GM18870 (cell line): ENCODE data around the gene PI16.

Experiments
- ATAC-seq: cut with Tn5 transposase; IDR thresholded peaks from one replicate; pipeline ENCODE4 v1.9.1; 2021; ENCODE audit warnings: moderate library complexity; ENCODE audit not compliant: unreplicated experiment

Gene PI16

DNA sequence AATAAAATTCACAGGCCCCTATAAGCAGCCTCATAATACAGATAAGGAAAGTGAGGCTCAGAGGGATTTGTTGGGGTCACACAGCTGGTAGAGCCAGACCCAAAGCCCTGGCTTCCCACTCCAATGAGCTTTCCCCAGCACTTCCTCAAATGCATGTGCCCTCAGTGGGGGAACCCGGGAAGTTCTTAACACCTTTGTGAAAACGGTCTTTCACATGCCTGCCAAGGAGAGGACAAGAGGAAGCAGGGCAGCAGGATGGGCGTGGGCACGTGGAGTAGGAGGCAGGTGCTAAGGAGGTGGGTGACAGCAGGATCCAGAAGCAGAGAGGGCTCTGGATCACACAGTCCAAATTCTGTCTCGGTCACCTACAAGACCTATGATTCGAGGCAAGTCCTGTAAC, 598 bp downstream of the PI16 start:
- no peak for ATAC-seq

DNA sequence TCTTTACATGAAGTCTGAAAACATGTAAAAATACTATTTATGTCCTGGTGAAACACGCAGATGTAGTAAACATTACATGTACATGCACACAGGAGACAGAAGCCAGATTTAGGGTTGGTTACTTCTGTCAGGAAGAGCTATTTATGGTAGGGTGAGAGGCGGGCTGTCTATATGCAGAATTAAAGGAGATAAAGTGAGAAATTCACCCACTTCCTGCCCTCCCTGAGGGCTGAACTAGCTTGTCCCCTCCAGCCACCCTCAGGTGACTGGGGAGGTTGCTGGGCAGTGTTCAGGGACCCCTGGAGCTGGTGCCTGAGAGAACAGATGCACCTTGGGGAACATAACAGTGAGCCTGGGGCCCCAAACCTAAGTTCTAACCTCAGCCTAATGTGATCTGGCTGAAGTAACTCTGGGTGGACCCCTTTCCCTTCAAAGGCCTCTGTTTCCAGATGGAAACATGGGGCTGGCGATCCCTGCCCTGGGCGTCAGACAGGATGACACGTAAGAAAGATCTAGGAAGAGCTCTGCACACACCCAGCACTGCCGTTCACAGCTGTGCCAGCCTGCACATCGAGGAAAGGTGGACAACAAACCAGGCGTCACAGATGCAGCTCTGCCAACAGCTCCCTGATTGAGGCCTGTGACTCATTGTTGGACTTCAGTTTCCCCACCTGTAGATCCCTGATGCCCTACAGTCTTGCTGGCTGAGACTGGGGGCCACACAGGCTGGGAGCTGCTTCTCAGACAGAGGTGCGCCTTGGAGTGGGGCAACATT, 1.3 kb downstream of the PI16 start:
- no peak for ATAC-seq

DNA sequence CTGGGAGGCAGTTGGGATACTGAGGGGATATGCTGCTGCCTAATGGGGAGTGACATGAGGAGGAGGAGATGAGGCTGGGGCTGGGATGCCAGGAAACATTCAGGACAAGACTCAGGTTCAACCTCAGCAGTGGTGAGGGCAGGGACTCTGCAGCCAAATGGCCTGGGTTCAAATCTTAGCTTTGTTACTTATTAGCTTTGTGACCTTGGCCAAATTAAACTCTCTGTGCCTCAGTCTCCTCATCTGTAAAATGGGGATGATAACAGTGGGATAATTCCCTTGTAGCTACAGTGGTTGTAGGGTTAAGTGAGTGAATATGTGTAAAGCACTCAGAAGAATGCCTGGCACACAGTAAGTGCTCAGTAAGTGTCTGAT, 1.9 kb downstream of the PI16 start:
- ATAC-seq: no peak

DNA sequence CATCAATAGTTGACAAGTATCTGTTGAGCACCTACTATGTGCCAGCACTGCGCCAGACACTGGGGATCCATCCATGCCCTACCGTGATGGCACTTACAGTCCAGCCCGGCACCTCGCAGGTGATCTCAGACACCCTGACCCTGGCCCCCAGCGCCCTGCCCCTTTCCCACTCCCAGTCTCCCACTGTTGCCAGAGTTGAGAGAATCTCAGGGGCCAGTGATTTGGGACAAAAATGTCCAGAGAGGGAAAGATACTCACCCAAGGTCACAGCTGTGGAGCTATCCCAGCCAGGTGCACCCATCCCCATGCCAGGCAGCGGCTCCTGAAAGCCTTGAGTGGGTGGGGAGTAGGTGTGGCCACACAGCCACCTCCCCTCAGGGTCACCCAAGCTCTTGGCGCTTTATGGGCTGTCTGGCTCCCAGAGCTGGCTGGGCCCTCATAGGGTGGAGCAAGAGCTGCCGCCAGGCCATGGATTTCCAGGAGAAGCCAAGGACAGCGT, 3.3 kb downstream of the PI16 start:
- no peak for ATAC-seq

DNA sequence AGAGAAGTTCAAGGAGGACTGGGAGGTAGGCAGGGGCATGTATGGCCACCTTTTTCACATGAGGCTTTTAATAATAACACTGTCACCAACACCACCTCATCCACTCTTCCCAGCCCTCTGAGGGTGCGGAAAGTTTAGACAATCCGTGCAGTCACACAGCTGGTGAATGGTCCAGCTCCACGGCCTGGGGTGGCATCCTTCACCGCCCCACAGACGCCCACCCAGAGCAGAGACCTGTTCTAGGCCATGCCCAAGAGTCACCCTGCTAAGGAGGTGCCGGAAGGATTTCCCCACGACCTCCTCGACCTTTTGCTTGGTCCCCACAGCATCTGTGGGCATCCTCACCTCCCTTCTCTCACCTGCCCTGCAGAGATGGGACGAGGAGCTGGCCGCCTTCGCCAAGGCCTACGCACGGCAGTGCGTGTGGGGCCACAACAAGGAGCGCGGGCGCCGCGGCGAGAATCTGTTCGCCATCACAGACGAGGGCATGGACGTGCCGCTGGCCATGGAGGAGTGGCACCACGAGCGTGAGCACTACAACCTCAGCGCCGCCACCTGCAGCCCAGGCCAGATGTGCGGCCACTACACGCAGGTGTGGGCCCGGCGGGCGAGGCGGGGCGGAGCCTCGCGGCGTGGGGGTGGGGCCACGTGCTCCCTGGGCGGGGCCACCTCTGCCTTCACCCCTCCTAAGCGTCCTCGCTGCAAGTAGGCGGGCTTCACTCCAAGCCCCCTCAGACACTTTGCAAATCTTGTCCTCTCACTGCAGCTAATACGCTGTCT, 4.4 kb downstream of the PI16 start:
- ATAC-seq: no peak

DNA sequence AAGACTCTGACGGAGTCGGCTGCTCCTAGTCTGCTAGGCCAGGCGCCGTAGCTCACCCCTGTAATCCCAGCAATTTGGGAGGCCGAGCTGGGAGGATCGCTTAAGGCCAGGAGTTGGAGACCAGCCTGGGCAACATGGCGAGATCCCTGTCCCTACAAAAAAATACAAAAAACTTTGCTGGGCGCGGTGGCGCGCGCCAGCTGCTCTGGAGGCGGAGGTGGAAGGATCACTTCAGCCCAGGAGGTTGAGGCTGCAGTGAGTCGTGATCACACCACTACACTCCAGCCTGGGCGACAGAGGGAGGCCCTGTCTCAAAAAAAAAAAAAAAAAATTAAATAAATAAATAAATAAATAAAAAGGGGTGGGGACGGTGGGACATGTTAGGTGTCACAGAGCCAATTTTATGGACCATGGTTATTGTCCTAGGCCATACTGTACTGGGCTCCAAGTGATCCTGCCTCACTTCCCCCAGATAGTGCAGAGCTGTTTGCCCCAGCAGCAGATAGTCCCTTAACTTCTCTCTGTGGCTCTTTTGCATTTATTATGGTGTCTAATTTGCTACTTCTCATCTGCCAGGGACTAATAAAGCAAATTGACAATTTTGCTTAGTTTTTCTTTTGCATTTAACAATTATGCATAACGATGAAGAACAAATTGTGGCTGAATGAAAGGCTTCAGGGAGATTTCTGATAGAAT, 5.2 kb downstream of the PI16 start:
- ATAC-seq: no peak

DNA sequence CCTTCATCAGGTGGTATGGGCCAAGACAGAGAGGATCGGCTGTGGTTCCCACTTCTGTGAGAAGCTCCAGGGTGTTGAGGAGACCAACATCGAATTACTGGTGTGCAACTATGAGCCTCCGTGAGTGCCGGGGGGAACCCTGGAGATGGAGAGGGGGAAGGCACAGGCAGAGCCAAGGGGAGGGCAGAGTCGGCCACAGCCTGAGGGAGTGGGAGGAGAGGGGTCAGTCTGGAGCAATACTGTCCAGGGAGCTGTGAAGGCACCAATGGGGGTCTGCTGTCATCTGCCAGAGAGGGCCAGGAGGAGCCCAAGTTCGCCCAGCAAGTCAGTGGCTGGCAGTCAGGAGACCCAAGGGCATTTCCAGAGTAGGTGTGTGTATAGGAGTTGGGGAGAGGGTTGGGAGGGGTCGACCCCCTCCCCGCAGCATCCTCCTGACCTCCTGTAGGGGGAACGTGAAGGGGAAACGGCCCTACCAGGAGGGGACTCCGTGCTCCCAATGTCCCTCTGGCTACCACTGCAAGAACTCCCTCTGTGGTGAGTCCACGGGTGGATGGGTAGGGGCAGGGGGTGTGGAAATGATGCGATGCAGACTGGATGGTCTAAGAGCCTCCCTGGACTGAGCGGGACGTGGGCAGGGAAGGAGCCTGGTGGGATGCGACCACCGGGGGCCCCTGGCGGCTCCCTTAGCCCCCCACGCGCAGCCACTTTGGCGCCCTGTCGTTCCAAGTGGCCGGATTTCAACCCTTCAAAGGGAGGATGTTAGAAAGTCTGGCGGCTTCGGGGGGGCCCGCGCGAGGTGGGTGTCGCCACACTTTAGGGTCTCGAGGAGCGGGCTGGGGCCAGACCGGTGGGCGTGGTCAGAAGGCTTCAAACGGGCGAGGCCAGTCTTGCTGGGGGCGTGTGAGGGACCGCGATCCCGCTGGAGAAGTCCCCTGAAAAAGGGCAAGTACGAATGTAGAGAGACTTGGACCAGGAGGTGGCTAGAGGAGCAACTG, 7.2 kb downstream of the PI16 start:
- no peak for ATAC-seq

DNA sequence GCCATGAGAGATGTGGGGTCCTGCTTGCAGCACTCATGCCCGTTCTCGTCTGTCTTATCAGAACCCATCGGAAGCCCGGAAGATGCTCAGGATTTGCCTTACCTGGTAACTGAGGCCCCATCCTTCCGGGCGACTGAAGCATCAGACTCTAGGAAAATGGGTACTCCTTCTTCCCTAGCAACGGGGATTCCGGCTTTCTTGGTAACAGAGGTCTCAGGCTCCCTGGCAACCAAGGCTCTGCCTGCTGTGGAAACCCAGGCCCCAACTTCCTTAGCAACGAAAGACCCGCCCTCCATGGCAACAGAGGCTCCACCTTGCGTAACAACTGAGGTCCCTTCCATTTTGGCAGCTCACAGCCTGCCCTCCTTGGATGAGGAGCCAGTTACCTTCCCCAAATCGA, 8.3 kb downstream of the PI16 start:
- ATAC-seq: no peak

DNA sequence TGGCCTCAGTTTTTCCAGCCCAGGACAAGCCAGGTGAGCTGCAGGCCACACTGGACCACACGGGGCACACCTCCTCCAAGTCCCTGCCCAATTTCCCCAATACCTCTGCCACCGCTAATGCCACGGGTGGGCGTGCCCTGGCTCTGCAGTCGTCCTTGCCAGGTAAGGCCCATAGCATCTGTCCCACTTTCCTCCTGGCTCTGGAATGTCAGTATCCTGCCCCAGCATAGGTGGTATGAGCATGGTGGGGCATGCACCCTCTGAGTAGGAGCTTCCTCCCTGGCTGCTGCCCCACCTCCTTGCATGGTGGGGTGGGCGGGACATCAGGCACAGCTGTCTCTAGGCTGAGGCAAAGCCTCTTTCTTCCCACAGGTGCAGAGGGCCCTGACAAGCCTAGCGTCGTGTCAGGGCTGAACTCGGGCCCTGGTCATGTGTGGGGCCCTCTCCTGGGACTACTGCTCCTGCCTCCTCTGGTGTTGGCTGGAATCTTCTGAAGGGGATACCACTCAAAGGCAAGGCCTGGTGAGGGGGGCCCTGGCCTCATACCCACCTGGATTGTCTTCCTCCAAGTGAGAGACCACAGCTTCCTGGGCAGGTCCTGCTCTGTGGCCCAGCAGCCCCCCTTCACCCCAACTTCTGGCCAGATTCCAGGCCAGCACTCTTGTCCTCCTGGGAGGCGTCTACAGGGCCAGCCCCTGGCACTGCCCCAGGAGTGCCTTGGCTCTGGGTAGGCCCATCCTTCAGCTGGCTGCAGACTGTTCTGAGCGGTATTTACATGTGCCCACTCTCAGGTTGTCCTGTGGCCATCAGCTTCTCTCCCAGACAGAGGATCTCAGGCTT, 9.1 kb downstream of the PI16 start:
- no peak for ATAC-seq

DNA sequence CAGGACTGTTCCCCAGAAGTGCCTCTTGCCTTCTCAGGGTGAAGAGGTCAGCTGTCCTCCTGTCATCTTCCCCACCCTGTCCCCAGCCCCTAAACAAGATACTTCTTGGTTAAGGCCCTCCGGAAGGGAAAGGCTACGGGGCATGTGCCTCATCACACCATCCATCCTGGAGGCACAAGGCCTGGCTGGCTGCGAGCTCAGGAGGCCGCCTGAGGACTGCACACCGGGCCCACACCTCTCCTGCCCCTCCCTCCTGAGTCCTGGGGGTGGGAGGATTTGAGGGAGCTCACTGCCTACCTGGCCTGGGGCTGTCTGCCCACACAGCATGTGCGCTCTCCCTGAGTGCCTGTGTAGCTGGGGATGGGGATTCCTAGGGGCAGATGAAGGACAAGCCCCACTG, 9.8 kb downstream of the PI16 start:
- ATAC-seq: no peak

DNA sequence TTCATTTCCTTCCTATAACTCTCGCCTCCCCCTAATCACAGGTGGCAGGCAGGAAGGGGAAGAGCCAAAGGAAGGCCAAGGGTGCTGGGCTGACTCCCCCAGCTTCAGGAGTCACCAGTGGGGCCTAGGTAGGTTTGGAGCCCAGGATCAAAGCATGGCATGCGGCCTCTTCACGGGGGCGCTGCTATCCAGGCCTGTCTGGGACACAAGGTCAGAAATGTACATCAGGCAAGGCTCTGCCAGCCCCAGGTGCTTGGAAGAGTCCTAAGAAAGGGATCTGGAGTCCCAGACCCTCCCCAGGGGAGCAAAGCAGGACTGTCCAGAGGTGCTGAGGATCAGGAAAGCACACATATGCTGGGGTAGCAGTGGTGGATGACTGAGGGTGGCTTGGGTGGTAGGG, 10.4 kb downstream of the PI16 start:
- ATAC-seq: no peak

DNA sequence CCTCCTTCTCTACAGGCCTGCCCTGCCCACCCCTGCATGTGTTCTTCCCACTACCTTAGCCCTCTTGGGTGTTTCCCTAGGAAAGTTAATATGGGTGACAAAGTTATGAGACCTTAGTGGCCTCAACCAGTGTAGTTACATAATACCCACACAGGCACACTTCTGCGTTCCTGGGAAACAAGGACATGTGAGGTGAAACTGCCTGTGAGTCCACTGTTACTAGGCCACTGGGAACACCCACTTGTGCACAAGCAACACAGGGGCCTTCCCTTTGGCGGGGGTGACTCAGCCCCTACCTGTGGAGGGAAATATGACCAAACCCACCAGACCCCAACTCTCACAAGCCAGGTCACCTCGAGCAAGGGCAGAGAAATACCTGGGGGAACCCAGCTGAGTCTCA, 12.8 kb downstream of the PI16 start:
- ATAC-seq: no peak

DNA sequence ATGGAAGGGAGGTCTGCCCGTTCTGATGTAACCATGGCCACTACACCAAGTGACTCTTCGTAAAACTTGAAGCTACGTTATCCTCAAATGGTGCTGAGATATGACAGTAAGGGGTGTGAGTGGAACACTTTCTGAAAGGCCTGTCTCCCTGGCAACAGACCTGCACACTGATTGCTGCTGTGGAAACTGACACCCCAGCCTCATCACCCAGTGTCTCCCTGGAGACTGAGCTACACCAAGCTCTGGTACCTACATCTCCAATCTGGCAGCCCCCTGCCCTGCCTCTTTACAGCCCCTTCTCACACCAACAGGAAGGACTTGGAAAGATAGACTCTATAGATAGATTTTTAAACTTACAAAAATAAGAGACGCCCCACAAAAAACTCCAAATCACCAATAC, 13.2 kb downstream of the PI16 start:
- no peak for ATAC-seq

DNA sequence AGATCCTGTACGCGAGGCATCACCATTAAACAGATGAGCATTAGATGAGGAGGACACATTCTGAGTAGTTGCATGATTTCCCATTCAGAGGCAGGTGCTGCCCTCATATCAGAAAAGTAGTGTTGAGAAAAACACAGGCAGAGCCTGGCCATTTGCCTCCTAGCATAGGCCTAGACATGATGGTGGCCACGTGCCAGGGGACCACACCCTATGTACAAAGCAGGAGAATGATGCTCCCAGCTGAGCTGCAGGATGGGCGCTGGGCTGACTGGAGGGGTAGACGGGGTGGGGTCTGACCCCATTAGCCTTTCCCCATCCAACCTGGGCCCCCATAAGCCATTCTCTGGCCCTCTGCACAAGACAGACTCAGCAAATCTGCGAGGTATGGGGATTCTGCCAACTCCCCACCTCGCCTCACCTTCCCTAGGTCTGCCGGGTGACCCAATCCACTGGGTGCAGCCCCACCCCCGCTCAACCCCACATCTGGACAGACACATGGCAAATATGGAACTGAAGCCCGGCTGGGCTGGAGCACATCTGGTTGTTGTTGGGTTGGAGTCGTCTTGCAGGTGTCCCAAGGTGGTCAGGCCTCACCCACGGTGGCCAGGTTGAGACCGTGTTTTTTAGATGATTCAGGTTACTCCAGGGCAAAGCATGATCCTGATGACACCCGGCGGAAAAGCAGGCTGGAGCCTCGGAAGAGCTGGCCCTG, 13.9 kb downstream of the PI16 start:
- no peak for ATAC-seq

DNA sequence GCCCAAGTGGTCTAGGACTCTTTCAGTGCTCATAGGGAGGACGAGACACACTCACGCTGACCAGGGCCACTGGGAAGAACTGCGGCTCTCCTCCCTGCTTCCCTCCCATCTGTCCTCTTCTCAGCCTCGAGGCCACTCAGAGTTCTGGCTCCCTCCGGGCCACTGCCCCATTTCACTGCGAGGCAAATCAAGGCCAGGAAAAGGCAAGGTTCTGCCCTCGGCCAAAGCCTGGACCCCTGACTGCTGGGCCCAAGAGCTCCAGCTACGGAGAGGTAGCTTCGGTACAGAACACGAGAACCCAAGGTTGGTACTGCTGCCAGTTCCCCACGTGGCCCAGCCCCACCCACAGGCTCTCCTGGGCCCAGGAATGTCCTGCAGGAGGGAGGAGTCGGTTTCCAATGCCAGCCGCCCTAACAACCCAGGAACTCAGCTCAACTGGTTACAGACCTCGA, 14.7 kb downstream of the PI16 start:
- no peak for ATAC-seq

DNA sequence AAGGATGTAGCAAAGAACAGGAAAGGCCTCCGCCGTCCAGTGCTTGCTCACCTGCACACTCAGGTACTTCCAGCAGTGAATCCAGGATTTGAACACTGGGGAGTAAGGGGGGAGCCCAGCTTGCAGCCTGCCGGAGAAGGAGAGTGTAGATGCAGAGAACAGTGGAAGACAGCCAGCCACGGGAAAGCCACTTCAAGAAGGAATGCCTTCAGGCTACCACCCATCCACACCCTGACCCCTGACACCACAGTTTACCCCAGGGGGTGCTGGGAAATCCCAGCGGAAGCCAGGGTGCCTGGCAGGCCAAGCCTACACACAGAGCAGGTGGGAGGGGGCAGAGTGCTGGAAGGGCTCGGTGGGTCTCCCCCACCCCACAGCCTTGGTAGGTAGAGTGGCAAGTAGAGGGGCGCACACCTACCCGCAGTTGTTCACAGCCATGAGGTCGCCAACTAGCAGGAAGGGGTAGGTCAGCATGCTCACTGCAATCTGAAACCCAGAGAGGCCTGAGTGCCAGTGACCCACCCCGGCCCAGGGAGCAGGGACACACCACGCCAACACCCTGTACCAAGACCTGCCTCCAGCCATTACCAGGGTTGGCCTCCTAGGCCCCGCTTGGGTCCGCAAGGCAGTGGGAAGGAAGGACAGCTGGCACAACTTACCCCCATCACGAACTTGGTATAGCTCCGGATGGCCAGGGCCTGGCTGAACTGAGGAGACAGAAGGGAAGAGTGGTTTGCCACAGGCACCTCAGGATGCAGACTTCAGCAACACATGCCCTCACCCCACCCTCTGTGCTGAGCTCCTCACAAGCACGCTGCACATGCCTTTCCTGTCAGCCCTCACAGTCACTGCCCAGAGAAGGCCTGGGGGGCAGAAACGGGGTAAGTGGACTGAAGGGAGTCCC, 15.7 kb downstream of the PI16 start:
- no peak for ATAC-seq

DNA sequence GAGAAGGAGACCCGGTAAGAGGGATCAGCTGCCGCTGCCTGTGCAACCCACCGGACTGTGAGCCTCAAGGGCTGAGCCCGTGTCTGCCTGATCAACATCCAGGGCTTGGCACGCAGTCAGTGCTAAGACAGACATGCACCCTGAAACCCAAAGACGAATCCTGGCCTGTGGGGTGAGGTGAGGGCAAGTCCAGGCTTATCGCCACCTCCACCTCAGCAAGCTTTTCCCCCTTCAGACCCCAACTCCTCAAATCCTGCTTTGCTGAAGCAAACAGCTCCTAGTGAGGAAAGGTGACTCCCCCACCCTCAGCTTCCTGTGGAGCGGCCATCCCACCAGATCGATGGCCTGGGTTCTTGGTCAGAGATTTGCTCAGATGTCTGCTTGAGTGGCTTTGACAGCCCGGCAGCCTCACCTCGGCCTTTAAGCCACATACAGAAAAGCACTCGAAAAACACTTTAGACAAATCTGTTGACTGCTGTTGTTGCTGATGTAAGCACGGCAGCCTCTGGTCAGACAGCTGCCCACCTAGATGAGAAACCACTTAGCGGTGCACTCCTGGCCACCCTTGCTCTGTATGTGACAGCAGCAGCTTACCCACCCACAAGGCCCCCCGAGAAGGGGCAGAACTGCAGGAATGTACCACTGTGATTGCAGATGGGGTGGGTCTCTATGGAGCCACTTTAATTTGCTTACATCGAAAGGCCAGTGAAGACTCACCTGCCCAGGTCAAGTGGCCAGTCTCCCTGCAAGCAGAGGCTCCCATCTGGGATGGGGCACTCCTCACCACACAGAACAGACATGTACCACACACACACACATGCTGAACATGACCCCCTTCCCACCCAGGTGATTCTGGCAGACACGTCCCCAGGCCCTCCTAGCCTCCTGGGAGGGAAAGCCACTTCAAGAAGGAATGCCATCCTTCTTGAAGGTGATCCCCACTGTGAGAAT, 16.6 kb downstream of the PI16 start:
- no peak for ATAC-seq
